Left renal cortex interstitium (tissue), 4 donors: ENCODE data around the gene NXPH4. TPM values are rescaled to one million over a fixed set of nuclear protein-coding genes. Genes with fewer than 3 reads are reported as not detected.

Experiments
- DNase-seq, 4 donors: peaks; one replicate each; pipeline ENCODE4 v3.0.0-alpha.2; 2013; ENCODE audit warnings: low read depth in 4 of 4, low spot score in 2 of 4, missing footprints in 1 of 4
- polyA plus RNA-seq, 4 donors: library from polyadenylated mRNA; unstranded; fragments of 120-200 nt; gene quantifications; one replicate each; pipeline ENCODE4 v1.2.1, GENCODE V29; 2013; ENCODE audit not compliant: insufficient read length in 4 of 4

The NXPH4 gene
- polyA plus RNA-seq, 4 donors, result 2.2 to 6.3 (median 5.2) TPM

DNA sequence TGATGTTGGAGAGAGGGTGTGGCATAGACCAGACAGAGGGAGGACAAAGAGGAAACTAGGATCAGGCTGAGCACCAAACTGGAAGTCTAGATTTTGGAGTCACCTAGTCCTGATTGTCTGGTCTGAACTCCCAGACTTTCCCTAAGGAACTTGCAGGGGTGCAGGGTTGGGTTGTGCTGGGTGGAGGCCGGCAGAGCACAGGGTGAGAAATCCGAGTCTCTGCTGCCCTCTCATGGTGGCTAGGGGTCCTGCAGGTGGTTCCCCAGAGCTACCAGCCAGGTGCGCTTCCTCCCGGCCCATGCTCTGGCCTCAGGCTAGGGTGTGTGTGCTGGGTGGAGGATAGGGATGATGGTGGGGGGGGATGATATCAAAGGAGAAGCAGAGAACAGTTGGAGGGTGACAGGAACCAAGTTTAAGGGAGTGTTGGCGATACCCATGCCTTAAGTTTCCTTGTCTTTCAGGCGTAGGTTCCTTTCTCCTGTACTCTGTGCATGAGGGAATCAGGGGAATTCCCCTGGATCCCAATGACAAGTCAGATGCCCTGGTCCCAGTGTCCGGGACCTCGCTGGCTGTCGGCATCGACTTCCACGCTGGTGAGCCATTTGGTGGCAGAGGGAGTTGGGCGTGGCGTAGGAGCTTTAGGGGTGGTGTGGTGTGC, 33.5 kb upstream of the NXPH4 start:
- peak; percentile 28 to 56 (median 42) for DNase-seq

GRCh38 chr12:57183939-57184725, 32.5 kb upstream of the NXPH4 start:
- no peak for DNase-seq

- DNase-seq, result no peak
Measured at GRCh38 chr12:57185403-57185802, 31.2 kb upstream of the NXPH4 start.

GRCh38 chr12:57185906-57186508, 30.6 kb upstream of the NXPH4 start:
- DNase-seq, result no peak

- no peak for DNase-seq
Measured at GRCh38 chr12:57187222-57188089, 29.1 kb upstream of the NXPH4 start.

- DNase-seq, result no peak
Measured at GRCh38 chr12:57188090-57188425, 28.5 kb upstream of the NXPH4 start.

GRCh38 chr12:57190037-57190436, 26.6 kb upstream of the NXPH4 start:
- DNase-seq, result no peak

GRCh38 chr12:57190821-57191220, 25.8 kb upstream of the NXPH4 start:
- no peak for DNase-seq

- DNase-seq, result no peak
Measured at GRCh38 chr12:57191410-57191809, 25.2 kb upstream of the NXPH4 start.

DNA sequence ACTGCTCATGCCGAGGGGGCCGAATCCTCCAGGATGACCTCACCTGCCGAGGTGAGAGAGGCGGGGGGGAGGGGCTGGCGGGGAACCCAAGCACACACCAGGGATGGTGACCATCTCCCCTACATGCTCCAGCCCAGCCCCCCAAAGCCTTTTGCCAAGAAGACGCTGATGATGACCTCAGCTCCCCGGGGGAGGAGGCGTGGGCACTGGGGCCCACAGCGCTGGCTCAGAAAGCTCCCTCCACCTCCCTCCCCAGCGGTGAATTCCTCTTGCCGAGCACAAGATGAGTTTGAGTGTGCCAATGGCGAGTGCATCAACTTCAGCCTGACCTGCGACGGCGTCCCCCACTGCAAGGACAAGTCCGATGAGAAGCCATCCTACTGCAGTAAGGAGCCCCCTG, 23.7 kb upstream of the NXPH4 start:
- no peak for DNase-seq

DNA sequence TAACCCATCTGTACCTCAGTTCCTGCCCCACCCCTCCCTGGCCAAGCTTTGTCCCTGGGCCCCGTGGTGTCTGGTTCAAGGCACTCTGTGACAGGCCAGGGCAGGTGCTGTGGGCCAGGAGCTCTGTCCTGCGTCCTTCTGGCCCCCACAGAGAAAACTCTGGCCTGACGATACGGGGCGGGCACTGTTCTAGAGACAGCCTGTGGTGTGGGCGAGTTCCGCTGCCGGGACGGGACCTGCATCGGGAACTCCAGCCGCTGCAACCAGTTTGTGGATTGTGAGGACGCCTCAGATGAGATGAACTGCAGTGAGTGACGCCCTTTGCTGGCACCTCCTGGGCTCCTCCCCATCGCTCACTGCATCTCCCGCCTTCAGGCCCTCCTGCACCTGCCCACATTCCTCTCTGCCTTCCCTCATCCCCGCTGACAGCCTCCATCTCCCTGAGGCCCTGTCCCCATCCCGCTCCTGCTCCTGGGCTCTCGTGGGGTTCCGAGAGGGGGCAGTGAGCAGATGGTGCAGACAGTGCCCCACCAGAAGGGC, 22.8 kb upstream of the NXPH4 start:
- no peak for DNase-seq

DNA sequence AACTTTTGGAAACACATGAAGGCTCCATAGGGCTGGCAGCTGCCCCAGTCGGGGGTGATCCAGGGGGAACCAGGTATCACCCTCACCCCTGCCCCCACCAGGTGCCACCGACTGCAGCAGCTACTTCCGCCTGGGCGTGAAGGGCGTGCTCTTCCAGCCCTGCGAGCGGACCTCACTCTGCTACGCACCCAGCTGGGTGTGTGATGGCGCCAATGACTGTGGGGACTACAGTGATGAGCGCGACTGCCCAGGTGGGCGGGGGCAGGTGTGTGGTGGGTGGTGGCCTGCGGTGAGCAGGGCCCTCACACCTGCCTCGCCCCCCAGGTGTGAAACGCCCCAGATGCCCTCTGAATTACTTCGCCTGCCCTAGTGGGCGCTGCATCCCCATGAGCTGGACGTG, 22.3 kb upstream of the NXPH4 start:
- DNase-seq, result no peak

- DNase-seq, result no peak
Measured at GRCh38 chr12:57195186-57195585, 21.4 kb upstream of the NXPH4 start.

GRCh38 chr12:57195611-57196371, 20.8 kb upstream of the NXPH4 start:
- no peak for DNase-seq

GRCh38 chr12:57196439-57196838, 20.2 kb upstream of the NXPH4 start:
- DNase-seq, result no peak

DNA sequence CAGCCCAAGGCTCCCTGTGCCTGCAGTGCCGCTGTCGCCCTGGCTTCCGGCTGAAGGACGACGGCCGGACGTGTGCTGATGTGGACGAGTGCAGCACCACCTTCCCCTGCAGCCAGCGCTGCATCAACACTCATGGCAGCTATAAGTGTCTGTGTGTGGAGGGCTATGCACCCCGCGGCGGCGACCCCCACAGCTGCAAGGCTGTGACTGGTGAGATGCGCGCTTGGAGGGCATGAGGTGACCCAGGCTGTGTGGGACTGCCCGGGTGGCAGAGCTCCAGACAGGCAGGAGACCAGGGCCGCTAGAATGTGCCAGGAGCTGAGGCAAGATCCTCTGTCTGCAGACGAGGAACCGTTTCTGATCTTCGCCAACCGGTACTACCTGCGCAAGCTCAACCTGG, 19.6 kb upstream of the NXPH4 start:
- no peak for DNase-seq

GRCh38 chr12:57198329-57198728, 18.3 kb upstream of the NXPH4 start:
- no peak for DNase-seq

- DNase-seq, result no peak
Measured at GRCh38 chr12:57199191-57199590, 17.4 kb upstream of the NXPH4 start.

- no peak for DNase-seq
Measured at GRCh38 chr12:57200497-57200896, 16.1 kb upstream of the NXPH4 start.

DNA sequence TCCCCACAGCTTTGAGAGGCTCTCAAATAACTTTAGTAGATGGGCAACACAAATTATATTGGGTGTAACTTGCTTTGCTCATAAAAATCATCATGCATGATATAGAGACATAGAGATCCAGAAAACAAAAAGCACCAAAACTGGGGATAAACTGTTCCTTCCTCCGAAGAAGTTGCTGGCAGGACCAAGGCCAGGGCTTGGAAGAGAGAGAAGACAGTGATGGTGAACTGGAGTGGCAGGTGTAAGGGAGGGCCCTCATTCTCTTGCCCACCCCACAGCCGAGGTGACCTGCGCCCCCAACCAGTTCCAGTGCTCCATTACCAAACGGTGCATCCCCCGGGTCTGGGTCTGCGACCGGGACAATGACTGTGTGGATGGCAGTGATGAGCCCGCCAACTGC, 15.4 kb upstream of the NXPH4 start:
- DNase-seq, result no peak
